ENCODE results near the gene TOPORS.
"Not testable (repeated sequence)": the region's sequence is repeated elsewhere in the genome, so short reads cannot be mapped to it uniquely, and the experiment has no call there.

TOPORS gene

GRCh38 chr9:32525709-32526030, 26.7 kb downstream of the TOPORS start:
- ATAC-seq = no peak; the same call in 2 of the 3 replicates
- TF ChIP-seq ZNF70 (CRISPR knock-in tag; IDR thresholded peaks at IDR 0.05) = no peak

GRCh38 chr9:32524892-32525708, 27.3 kb downstream of the TOPORS start:
- ATAC-seq = peak; percentile 9; the same call in 2 of the 3 replicates
- TF ChIP-seq BACH2 (CRISPR knock-in tag; IDR thresholded peaks at IDR 0.05; ENCODE audit: borderline replicate concordance) = no peak
- TF ChIP-seq ZNF565 (CRISPR knock-in tag; conservative IDR thresholded peaks at IDR 0.05; ENCODE audit: low read depth) = no peak
- no peak for TF ChIP-seq TSHZ2 (CRISPR knock-in tag; IDR thresholded peaks at IDR 0.05)
- no peak for TF ChIP-seq ZFP3 (CRISPR knock-in tag; IDR thresholded peaks at IDR 0.05)
- TF ChIP-seq TOX (CRISPR knock-in tag; IDR thresholded peaks at IDR 0.05; ENCODE audit: borderline replicate concordance) = no peak

GRCh38 chr9:32524558-32524891, 27.9 kb downstream of the TOPORS start:
- ATAC-seq = not testable (repeated sequence)

- no peak for ATAC-seq
- TF ChIP-seq CREB5 (CRISPR knock-in tag; IDR thresholded peaks at IDR 0.05; ENCODE audit: low read depth) = no peak
- no peak for TF ChIP-seq ZFP30 (CRISPR knock-in tag; IDR thresholded peaks at IDR 0.05)
These were observed 28.5 kb downstream of the TOPORS start for GRCh38 chr9:32523910-32524309.

GRCh38 chr9:32518276-32518675, 34.1 kb downstream of the TOPORS start:
- no peak for ATAC-seq
- TF ChIP-seq CSRNP3 (CRISPR knock-in tag; IDR thresholded peaks at IDR 0.05) (no peak), ZNF70 (CRISPR knock-in tag; IDR thresholded peaks at IDR 0.05) (no peak)

- no peak for ATAC-seq
- no peak for TF ChIP-seq CSRNP3 (CRISPR knock-in tag; IDR thresholded peaks at IDR 0.05)
- no peak for TF ChIP-seq ZC3H10 (CRISPR knock-in tag; IDR thresholded peaks at IDR 0.05)
- no peak for TF ChIP-seq CREB5 (CRISPR knock-in tag; IDR thresholded peaks at IDR 0.05; ENCODE audit: low read depth)
- no peak for TF ChIP-seq GLIS3 (CRISPR knock-in tag; IDR thresholded peaks at IDR 0.05)
- no peak for TF ChIP-seq ZFP30 (CRISPR knock-in tag; IDR thresholded peaks at IDR 0.05)
- TF ChIP-seq BACH2 (CRISPR knock-in tag; IDR thresholded peaks at IDR 0.05; ENCODE audit: borderline replicate concordance) = no peak
- TF ChIP-seq ZNF70 (CRISPR knock-in tag; IDR thresholded peaks at IDR 0.05) = no peak
- TF ChIP-seq CSDC2 (CRISPR knock-in tag; IDR thresholded peaks at IDR 0.05) = no peak
- TF ChIP-seq ZFP3 (CRISPR knock-in tag; IDR thresholded peaks at IDR 0.05) = no peak
- no peak for TF ChIP-seq TCF4 (CRISPR knock-in tag; IDR thresholded peaks at IDR 0.05; ENCODE audit: borderline replicate concordance)
- no peak for TF ChIP-seq ESRRG (CRISPR knock-in tag; IDR thresholded peaks at IDR 0.05)
- no peak for TF ChIP-seq TOX (CRISPR knock-in tag; IDR thresholded peaks at IDR 0.05; ENCODE audit: borderline replicate concordance)
These were observed 36.1 kb downstream of the TOPORS start for GRCh38 chr9:32516241-32516640.
